ENCODE data around the gene TMEM74B.
"Not testable (repeated sequence)": the region's sequence is repeated elsewhere in the genome, so short reads cannot be mapped to it uniquely, and the experiment has no call there.

TMEM74B gene

DNA sequence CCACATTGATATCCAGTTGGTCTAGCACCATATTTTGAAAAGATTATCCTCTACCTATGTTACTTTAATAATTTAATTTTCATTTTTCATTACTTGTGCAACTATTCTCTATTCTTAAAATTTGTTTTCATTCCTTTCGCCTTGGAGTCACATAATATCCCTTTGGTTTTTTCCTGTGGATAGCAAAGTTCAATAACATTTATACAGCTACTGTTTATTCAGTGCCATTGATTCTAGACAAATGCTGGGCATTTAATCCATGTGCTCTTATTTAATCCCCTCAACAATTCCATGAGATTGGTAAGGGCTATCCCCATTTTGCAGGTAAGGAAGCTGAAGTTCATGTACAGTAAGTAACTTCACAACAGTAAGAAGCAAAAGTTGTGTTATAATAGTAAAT lies 33.8 kb downstream of the TMEM74B start:
- no peaks in the 10 kb centered on the region for H3K27me3 ChIP-seq (ENCODE audit: insufficient read depth, low read depth)
- peaks cover 12% of the 10 kb centered on the region for H3K4me1 ChIP-seq (ENCODE audit: low read depth, poor library complexity, severe bottlenecking)
- H2AFZ ChIP-seq (ENCODE audit: low read depth) = no peak overlapping the region
- no peak overlapping the region for H3K4me2 ChIP-seq
- no peaks in the 10 kb centered on the region; the same call in 1 of the 2 replicates for H3K79me2 ChIP-seq (ENCODE audit: insufficient read depth, low read depth)
- no peaks in the 10 kb centered on the region for H4K20me1 ChIP-seq (ENCODE audit: insufficient read depth)
- no peak overlapping the region for H3K27ac ChIP-seq
- H3K9ac ChIP-seq = no peak overlapping the region
- peaks cover 5% of the 10 kb centered on the region; the same call in 1 of the 2 replicates for H3K36me3 ChIP-seq (ENCODE audit: insufficient read depth)
- no peak for TF ChIP-seq CTCF (conservative IDR thresholded peaks at IDR 0.05; ENCODE audit: low read depth, low read length)
- no peak overlapping the region for H3K4me3 ChIP-seq (IDR thresholded peaks at IDR 0.05; ENCODE audit: insufficient read depth, low read depth, low read length)

DNA sequence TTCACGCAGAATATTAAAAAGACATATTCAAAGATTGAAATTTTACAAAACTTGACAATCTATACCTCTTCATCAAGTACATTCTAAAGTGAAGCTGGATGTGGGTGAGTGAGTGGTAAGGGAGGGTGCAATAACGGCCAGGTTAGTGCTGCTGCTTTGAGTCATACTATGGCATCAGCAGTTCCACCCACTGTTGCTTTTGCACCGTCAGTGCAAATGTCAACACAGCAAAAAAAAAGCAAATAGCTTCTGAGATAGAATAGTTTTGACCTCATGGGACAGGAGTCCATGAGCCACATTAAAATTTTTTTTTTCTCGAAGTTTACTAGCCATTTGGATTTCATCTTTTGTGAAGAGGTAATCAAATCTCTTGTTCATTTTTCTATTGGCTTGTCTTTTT lies 34.6 kb downstream of the TMEM74B start:
- H3K4me1 ChIP-seq (ENCODE audit: low read depth, poor library complexity, severe bottlenecking) = peaks cover 12% of the 10 kb centered on the region
- peaks cover 5% of the 10 kb centered on the region; the same call in 1 of the 2 replicates for H3K36me3 ChIP-seq (ENCODE audit: insufficient read depth)
- no peaks in the 10 kb centered on the region for H3K27me3 ChIP-seq (ENCODE audit: insufficient read depth, low read depth)
- no peak for TF ChIP-seq CTCF (conservative IDR thresholded peaks at IDR 0.05; ENCODE audit: low read depth, low read length)
- H3K79me2 ChIP-seq (ENCODE audit: insufficient read depth, low read depth) = no peaks in the 10 kb centered on the region; the same call in 1 of the 2 replicates
- no peak overlapping the region for H3K27ac ChIP-seq
- H4K20me1 ChIP-seq (ENCODE audit: insufficient read depth) = no peaks in the 10 kb centered on the region
- no peak overlapping the region for H3K4me3 ChIP-seq (IDR thresholded peaks at IDR 0.05; ENCODE audit: insufficient read depth, low read depth, low read length)
- H2AFZ ChIP-seq (ENCODE audit: low read depth) = no peak overlapping the region
- H3K4me2 ChIP-seq = no peak overlapping the region
- H3K9ac ChIP-seq = no peak overlapping the region

GRCh38 chr20:1149812-1150211 lies 35.0 kb downstream of the TMEM74B start:
- H2AFZ ChIP-seq (ENCODE audit: low read depth); H3K27me3 ChIP-seq (ENCODE audit: insufficient read depth, low read depth); H3K9ac ChIP-seq; H4K20me1 ChIP-seq (ENCODE audit: insufficient read depth); H3K4me3 ChIP-seq (IDR thresholded peaks at IDR 0.05; ENCODE audit: insufficient read depth, low read depth, low read length); H3K4me2 ChIP-seq; H3K36me3 ChIP-seq (ENCODE audit: insufficient read depth); H3K79me2 ChIP-seq (ENCODE audit: insufficient read depth, low read depth); H3K27ac ChIP-seq: not testable (repeated sequence)
- H3K4me1 ChIP-seq (ENCODE audit: low read depth, poor library complexity, severe bottlenecking) = peaks cover 12% of the 10 kb centered on the region

DNA sequence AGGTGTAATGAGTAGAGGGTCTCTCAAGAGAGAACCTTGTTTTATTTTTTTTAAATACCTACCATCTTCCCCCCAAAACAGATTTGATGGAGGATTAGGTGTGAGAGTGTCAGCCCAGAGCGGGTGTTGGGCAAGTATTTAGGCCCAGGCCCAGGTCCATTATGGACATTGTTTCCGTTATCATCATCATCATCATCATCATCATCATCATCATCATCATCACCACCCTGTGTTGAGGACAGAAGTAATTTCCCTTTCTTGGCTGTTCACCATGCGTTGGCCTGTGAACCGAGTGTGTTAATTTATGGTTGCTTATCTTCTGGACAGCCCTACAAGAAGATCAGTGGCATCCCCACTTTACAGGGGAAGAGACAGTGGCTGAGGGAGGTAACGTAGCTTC lies 37.8 kb downstream of the TMEM74B start:
- H3K27me3 ChIP-seq (ENCODE audit: insufficient read depth, low read depth) = no peaks in the 10 kb centered on the region
- no peak overlapping the region for H3K9ac ChIP-seq
- H3K4me1 ChIP-seq (ENCODE audit: low read depth, poor library complexity, severe bottlenecking) = peaks cover 32% of the 10 kb centered on the region
- H3K27ac ChIP-seq = no peak overlapping the region
- TF ChIP-seq CTCF (conservative IDR thresholded peaks at IDR 0.05; ENCODE audit: low read depth, low read length) = no peak
- H4K20me1 ChIP-seq (ENCODE audit: insufficient read depth) = no peaks in the 10 kb centered on the region
- H3K79me2 ChIP-seq (ENCODE audit: insufficient read depth, low read depth) = no peaks in the 10 kb centered on the region; the same call in 1 of the 2 replicates
- H2AFZ ChIP-seq (ENCODE audit: low read depth) = no peak overlapping the region
- H3K36me3 ChIP-seq (ENCODE audit: insufficient read depth) = no peaks in the 10 kb centered on the region
- no peak overlapping the region for H3K4me3 ChIP-seq (IDR thresholded peaks at IDR 0.05; ENCODE audit: insufficient read depth, low read depth, low read length)
- H3K4me2 ChIP-seq = no peak overlapping the region

DNA sequence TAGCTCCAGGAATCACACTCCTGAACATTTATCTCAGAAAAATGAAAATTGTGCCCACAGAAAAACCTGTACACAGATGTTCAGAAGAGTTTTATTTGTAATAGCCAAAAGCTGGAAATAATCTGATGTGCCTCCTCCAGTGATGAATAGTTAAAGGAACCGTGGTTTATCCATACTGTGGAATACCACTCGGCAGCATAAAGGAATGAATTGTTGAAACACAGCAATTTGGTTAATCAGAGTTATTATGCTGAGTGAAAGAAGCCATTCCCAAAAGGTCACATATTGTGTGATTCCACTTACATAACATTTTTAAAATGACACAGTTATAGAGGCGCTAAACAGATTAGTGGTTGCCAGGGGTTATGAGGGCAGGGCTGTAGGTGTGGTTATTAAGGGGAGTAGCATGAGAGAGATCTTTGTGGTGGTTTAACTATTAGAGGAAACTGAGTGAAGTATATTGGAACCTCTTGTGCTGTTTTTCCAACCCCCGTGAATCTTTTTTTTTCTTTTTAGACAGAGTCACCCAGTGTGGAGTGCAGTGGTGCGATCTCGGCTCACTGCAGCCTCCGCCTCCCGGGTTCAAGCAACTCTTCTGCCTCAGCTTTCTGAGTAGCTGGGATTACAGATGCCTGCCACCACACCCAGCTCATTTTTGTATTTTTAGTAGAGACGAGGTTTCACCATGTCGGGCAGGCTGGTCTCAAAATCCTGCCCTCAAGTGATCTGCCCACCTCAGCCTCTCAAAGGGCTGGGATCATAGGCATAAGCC lies 40.2 kb downstream of the TMEM74B start:
- TF ChIP-seq CTCF (conservative IDR thresholded peaks at IDR 0.05; ENCODE audit: low read depth, low read length) = no peak
- no peak overlapping the region for H3K27ac ChIP-seq
- H2AFZ ChIP-seq (ENCODE audit: low read depth) = no peak overlapping the region
- no peaks in the 10 kb centered on the region for H4K20me1 ChIP-seq (ENCODE audit: insufficient read depth)
- H3K9ac ChIP-seq = no peak overlapping the region
- H3K79me2 ChIP-seq (ENCODE audit: insufficient read depth, low read depth) = no peaks in the 10 kb centered on the region; the same call in 1 of the 2 replicates
- no peak overlapping the region for H3K4me3 ChIP-seq (IDR thresholded peaks at IDR 0.05; ENCODE audit: insufficient read depth, low read depth, low read length)
- no peaks in the 10 kb centered on the region for H3K27me3 ChIP-seq (ENCODE audit: insufficient read depth, low read depth)
- peaks cover 3% of the 10 kb centered on the region; the same call in 1 of the 2 replicates for H3K36me3 ChIP-seq (ENCODE audit: insufficient read depth)
- peaks cover 20% of the 10 kb centered on the region for H3K4me1 ChIP-seq (ENCODE audit: low read depth, poor library complexity, severe bottlenecking)
- H3K4me2 ChIP-seq = no peak overlapping the region

All from KMS-11 (cell line).